RPMI7951 (cell line): ENCODE measurements around the gene TMEM80. TPM values are rescaled to one million over a fixed set of nuclear protein-coding genes. Genes with fewer than 3 reads are reported as not detected.
"Not testable (repeated sequence)": the region's sequence is repeated elsewhere in the genome, so short reads cannot be mapped to it uniquely, and the experiment has no call there.

Experiments used
- DNase-seq: peaks from one replicate; pipeline ENCODE4 v3.0.0-alpha.2; 2012; ENCODE audit warnings: low read depth
- total RNA-seq: library from RNA; depleted of rRNA; stranded (reverse); fragments of >200 nt; shearing (Covaris generic); gene quantifications from 2 replicates; pipeline ENCODE4 v1.2.3, GENCODE V29; 2014

Gene TMEM80
- total RNA-seq, 1 experiment from 2014 or later: 15.6 TPM

- DNase-seq: no peak
Measured at GRCh38 chr11:679271-680207, 16.1 kb upstream of the TMEM80 start.

GRCh38 chr11:680476-680875 is 15.1 kb upstream of the TMEM80 start:
- no peak for DNase-seq

- no peak for DNase-seq
Measured at GRCh38 chr11:680970-681369, 14.6 kb upstream of the TMEM80 start.

GRCh38 chr11:686451-687243 is 9.0 kb upstream of the TMEM80 start:
- no peak for DNase-seq

GRCh38 chr11:687751-688150 is 7.9 kb upstream of the TMEM80 start:
- DNase-seq: no peak

- DNase-seq: no peak
Measured at GRCh38 chr11:688681-689080, 6.9 kb upstream of the TMEM80 start.

- no peak for DNase-seq
Measured at GRCh38 chr11:689625-690024, 6.0 kb upstream of the TMEM80 start.

- DNase-seq: not testable (repeated sequence)
Measured at GRCh38 chr11:690244-690643, 5.4 kb upstream of the TMEM80 start.

GRCh38 chr11:690738-691633 is 4.6 kb upstream of the TMEM80 start:
- no peak for DNase-seq

- no peak for DNase-seq
Measured at GRCh38 chr11:691710-692590, 3.7 kb upstream of the TMEM80 start.

GRCh38 chr11:692824-693414 is 2.7 kb upstream of the TMEM80 start:
- DNase-seq: no peak

- no peak for DNase-seq
Measured at GRCh38 chr11:693415-693831, 2.2 kb upstream of the TMEM80 start.

- DNase-seq: no peak
Measured at GRCh38 chr11:693887-694562, 1.6 kb upstream of the TMEM80 start.

- DNase-seq: peak; percentile 90
Measured at GRCh38 chr11:694563-695287, 891 bp upstream of the TMEM80 start, which contains the start of gene DEAF1. Gene DEAF1 (minus strand): TSS chr11:695222. CDS start chr11:695047, 175 bp downstream.

GRCh38 chr11:695288-695537 is 403 bp upstream of the TMEM80 start:
- DNase-seq: no peak

GRCh38 chr11:696955-697491 is 1.4 kb downstream of the TMEM80 start:
- DNase-seq: no peak

GRCh38 chr11:697811-698311 is 2.2 kb downstream of the TMEM80 start:
- peak; percentile 57 for DNase-seq

GRCh38 chr11:698493-699115 is 3.0 kb downstream of the TMEM80 start:
- no peak for DNase-seq
